Activated CD4-positive, alpha-beta T cell treated with anti-CD3 and anti-CD28 coated beads for 36 hours (primary cell): ENCODE data around the gene UTRN. TPM values are rescaled to one million over a fixed set of nuclear protein-coding genes. Genes with fewer than 3 reads are reported as not detected.

Source experiments
- ATAC-seq: fragments of 200-7000 bp; cut with Tn5 transposase; one replicate; pipeline ENCODE4 v1.10.0; 2021; ENCODE audit warnings: mild to moderate bottlenecking, moderate library complexity
- CTCF ChIA-PET: fragments of 350-600 bp; sonication (Branson Sonifier 250); formaldehyde crosslinking; loops from one replicate; lab custom pipeline; 2021; ENCODE audit warnings: antibody characterized with exemption; lab: Charles Lee
- POLR2A ChIA-PET: fragments of 350-600 bp; sonication (Branson Sonifier 250); formaldehyde crosslinking; loops from one replicate; lab custom pipeline; 2021; ENCODE audit warnings: antibody characterized with exemption, inconsistent platforms; lab: Charles Lee
- DNase-seq: peaks from one replicate; pipeline ENCODE4 v3.0.0-alpha.2; 2020
- H3K27ac Mint-ChIP-seq: one replicate; pipeline ENCODE4 v1.8.0; 2021; ENCODE audit warnings: mixed read lengths
- H3K27me3 Mint-ChIP-seq: one replicate; pipeline ENCODE4 v1.8.0; 2021; ENCODE audit warnings: mixed read lengths
- H3K36me3 Mint-ChIP-seq: one replicate; pipeline ENCODE4 v1.8.0; 2021; ENCODE audit warnings: low read depth, mixed read lengths
- H3K4me1 Mint-ChIP-seq: one replicate; pipeline ENCODE4 v1.8.0; 2021; ENCODE audit warnings: mixed read lengths
- H3K4me3 Mint-ChIP-seq: one replicate; pipeline ENCODE4 v1.8.0; 2021; ENCODE audit warnings: mild to moderate bottlenecking, moderate library complexity, mixed read lengths
- H3K9me3 Mint-ChIP-seq: one replicate; pipeline ENCODE4 v1.8.0; 2021; ENCODE audit warnings: low read depth, mixed read lengths
- intact Hi-C, 2 experiments: fragments of 100-400 bp; cut with DNase I in 1 of 2; cut with micrococcal nuclease in 1 of 2; formaldehyde crosslinking; loops; one replicate each; pipeline versions ENCODE4 v1.14.2 to v1.15.1; 2022 to 2024; cut with DNase I, micrococcal nuclease
- total RNA-seq, 2 experiments: library from RNA; stranded (reverse); gene quantifications; one replicate each; pipeline ENCODE4 v1.2.3, GENCODE V29; 2021

Gene UTRN
- total RNA-seq, 2 experiments from 2014 or later = 43.4 to 46.2 TPM

DNA sequence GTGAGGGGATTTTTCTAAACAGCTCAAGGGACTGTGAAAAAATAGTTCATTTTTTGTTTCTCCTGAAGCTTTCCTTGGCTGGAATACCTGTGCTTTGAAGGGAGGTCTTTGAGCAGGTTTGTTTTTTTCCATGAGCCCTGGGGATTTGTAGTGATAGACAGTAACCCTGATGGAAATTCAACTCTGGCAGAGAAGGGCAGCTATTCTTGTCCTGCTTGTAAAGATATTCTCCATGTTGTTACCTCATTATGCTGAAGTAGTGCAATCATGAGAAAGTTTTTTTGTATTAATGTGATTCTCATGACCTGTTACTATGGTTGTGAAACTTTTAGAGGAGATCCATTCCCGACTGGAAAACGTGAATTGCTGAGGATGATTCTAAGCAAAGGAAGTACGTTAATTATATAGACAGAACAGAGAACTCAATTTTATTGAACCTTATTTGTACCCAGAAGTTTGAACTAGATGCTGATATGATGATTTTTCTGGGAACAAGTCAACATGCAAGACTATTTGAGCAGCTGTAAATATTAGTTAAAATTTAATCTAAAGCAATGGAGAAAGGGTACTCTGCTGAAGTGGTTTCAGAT, 12.5 kb downstream of the UTRN start:
- no peaks in the 10 kb centered on the region for H3K9me3 Mint-ChIP-seq
- H3K4me1 Mint-ChIP-seq = peaks cover 6% of the 10 kb centered on the region
- intact Hi-C loops = no loop called here
- ChIA-PET CTCF (interaction anchor here (1.1 to 1.8 kb wide), 2 partner anchors 44 to 192 kb away, joined by 4 to 5 read pairs; no protein-coding TSS in a partner anchor), POLR2A (no interaction called here)
- H3K4me3 Mint-ChIP-seq = no peak overlapping the region
- H3K27ac Mint-ChIP-seq = no peak overlapping the region
- DNase-seq (no peak), ATAC-seq (no peak)
- peaks cover 2% of the 10 kb centered on the region for H3K27me3 Mint-ChIP-seq
- no peaks in the 10 kb centered on the region for H3K36me3 Mint-ChIP-seq

DNA sequence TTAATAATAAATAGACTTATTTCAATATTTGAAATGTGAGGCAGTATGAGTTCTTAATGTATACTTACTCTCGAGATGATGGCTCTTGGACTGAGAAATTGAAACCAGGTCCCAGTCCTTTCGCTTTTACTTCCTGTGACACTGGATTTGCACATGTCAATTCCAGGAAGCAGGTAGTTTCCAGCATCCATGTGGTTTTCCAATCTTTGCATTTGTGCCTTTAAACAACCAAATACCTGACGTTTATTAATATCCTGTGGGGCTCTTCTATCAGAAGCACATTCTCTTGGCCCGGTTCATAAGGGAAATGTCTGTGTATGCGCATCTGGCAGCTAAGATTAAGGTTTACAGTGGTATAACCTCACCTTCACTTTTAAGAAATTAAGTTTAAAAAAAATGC, 13.1 kb downstream of the UTRN start:
- ChIA-PET CTCF (interaction anchor here (1.1 kb wide), 1 partner anchor 43 kb away, joined by 4 read pairs; no protein-coding TSS in a partner anchor), POLR2A (no interaction called here)
- no peak overlapping the region for H3K27ac Mint-ChIP-seq
- peaks cover 6% of the 10 kb centered on the region for H3K4me1 Mint-ChIP-seq
- intact Hi-C loops = no loop called here
- H3K36me3 Mint-ChIP-seq = no peaks in the 10 kb centered on the region
- DNase-seq (no peak), ATAC-seq (no peak)
- H3K9me3 Mint-ChIP-seq = no peaks in the 10 kb centered on the region
- no peak overlapping the region for H3K4me3 Mint-ChIP-seq
- H3K27me3 Mint-ChIP-seq = peaks cover 6% of the 10 kb centered on the region

GRCh38 chr6:144298916-144299315, 13.8 kb downstream of the UTRN start:
- no peaks in the 10 kb centered on the region for H3K9me3 Mint-ChIP-seq
- POLR2A ChIA-PET = no interaction called here
- peaks cover 6% of the 10 kb centered on the region for H3K27me3 Mint-ChIP-seq
- peaks cover 6% of the 10 kb centered on the region for H3K4me1 Mint-ChIP-seq
- CTCF ChIA-PET = interaction anchor here (0.9 to 1.1 kb wide), 2 partner anchors 18 to 43 kb away, joined by 3 to 4 read pairs; no protein-coding TSS in a partner anchor
- ATAC-seq = no peak
- no peak overlapping the region for H3K27ac Mint-ChIP-seq
- no peak for DNase-seq
- no peaks in the 10 kb centered on the region for H3K36me3 Mint-ChIP-seq
- intact Hi-C loops = no loop called here
- no peak overlapping the region for H3K4me3 Mint-ChIP-seq

DNA sequence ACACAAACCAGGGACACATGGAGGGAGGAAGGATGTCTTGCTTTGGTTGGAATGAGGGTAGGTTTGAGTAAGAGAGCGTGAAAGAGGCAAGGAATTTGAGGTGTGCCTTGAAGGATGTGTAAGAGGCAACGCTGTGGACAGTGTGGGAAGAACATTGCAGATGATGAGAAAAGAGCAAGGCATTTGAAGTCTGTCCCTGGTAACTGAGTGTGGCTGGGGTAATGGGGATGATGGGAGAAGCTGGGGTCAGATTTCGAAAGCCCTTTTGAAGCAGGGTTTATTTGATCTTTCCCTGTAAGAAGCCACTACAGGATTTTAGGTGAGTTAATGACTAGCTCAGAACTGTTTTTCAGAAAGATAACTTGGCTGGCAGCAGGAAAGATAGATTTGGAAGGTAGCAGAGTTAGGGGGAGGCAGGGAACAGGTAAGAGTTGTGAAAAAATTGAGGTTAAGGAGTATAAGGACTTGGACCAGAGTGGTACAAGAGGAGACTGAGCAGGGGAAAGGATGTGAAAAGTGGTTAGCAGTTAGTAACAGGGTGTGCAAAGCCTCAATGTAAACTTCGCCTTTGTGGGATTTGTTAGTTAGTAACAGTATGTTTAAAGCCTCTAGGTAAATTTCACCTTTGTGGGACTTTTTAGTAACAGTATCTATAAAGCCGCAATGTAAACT, 17.7 kb downstream of the UTRN start:
- ChIA-PET POLR2A (no interaction called here), CTCF (interaction anchor here (0.6 kb wide), 1 partner anchor 40 kb away, joined by 3 read pairs; no protein-coding TSS in a partner anchor)
- ATAC-seq = no peak
- DNase-seq = no peak
- Mint-ChIP-seq H3K4me1 (peaks cover 16% of the 10 kb centered on the region), H3K36me3 (no peaks in the 10 kb centered on the region), H3K9me3 (no peaks in the 10 kb centered on the region), H3K27me3 (peaks cover 9% of the 10 kb centered on the region), H3K27ac (no peak overlapping the region), H3K4me3 (no peak overlapping the region)
- intact Hi-C loops = no loop called here

DNA sequence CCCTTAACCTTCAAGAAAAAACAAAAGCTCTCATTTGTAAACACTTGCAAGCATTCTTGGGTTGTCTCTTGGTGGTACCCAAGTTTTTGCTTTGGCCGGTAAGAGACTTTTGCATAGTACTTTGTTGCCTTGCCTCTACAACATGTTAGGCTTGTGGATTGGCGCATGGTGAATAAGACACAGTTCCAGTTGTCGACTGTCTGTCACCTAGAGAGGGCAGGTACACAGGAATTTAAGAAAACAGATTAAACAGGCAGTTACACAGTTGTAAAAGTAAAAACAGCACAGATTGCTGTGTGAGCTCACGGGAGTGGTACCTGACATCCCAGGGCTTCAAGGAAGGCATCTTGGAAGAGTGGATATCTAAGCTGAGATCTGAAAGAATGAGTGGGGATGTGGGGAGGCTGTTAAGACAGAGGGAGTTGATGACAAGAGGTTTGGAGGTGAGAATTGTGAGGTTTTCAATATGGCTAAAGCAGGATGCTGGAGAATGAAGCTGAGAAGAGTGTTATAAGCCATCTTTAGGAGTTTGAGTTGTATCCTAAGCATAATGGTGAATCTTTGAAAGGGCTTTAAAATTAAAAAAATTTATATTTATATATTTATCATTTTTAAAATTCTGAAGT, 19.2 kb downstream of the UTRN start:
- intact Hi-C loops = no loop called here
- peaks cover 13% of the 10 kb centered on the region for H3K4me1 Mint-ChIP-seq
- H3K27ac Mint-ChIP-seq = no peak overlapping the region
- ChIA-PET POLR2A (no interaction called here), CTCF (interaction anchor here (1.0 kb wide), 1 partner anchor 77 kb away, joined by 3 read pairs; no protein-coding TSS in a partner anchor)
- H3K9me3 Mint-ChIP-seq = no peaks in the 10 kb centered on the region
- ATAC-seq = no peak
- peaks cover 18% of the 10 kb centered on the region for H3K27me3 Mint-ChIP-seq
- no peaks in the 10 kb centered on the region for H3K36me3 Mint-ChIP-seq
- DNase-seq = no peak
- H3K4me3 Mint-ChIP-seq = no peak overlapping the region

DNA sequence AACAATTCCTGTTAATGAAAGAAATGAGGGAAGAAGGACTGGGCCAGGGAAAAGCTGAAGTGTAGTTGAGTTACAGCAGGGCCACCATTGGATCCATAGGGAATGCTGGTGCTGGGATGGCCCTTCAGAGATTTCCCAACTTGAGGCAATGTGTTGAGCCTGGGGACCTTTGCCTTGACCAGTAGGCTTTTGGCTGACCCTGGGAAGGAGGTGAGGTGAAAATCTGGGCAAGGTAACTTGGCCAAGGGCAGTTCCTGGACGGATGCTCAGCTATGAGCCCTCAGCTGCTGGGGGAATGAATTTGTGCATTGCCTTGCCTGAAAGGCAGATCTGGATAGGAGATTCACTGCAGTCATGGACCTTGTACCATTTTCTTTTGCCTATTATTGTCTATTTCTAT, 20.4 kb downstream of the UTRN start:
- intact Hi-C loops = no loop called here
- CTCF ChIA-PET = interaction anchor here (0.8 kb wide), 1 partner anchor 177 kb away, joined by 3 read pairs; no protein-coding TSS in a partner anchor
- no peaks in the 10 kb centered on the region for H3K36me3 Mint-ChIP-seq
- H3K4me1 Mint-ChIP-seq = peaks cover 17% of the 10 kb centered on the region
- H3K9me3 Mint-ChIP-seq = no peaks in the 10 kb centered on the region
- ATAC-seq (peak; percentile 3), DNase-seq (no peak)
- no peak overlapping the region for H3K27ac Mint-ChIP-seq
- POLR2A ChIA-PET = no interaction called here
- H3K4me3 Mint-ChIP-seq = no peak overlapping the region
- H3K27me3 Mint-ChIP-seq = peaks cover 18% of the 10 kb centered on the region

DNA sequence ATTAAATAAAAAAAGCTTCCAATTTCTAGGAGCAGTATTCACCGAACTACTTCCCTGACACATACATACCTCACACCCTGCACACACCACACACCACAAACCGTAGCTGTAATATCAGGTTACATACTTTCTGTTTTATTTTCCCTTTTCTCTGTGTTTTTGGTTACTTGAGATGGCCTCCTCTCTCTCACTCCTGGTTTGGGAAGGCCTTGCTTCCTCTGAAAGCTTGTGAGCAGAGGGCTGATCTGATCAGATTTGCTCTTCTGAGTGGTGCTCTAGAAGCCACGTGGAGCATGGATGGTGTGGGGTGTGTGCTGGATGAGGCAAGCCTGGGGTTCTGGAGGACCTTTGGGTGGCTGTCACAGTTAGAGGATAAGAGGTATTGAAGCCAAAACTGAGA, 20.9 kb downstream of the UTRN start:
- POLR2A ChIA-PET = no interaction called here
- Mint-ChIP-seq H3K27me3 (peaks cover 18% of the 10 kb centered on the region), H3K9me3 (no peaks in the 10 kb centered on the region), H3K4me1 (peaks cover 22% of the 10 kb centered on the region), H3K4me3 (peak overlapping the region; percentile 4), H3K36me3 (no peaks in the 10 kb centered on the region), H3K27ac (peak overlapping the region; percentile 68)
- peak; percentile 48 for DNase-seq
- intact Hi-C loops = no loop called here
- CTCF ChIA-PET = interaction anchor here (0.8 kb wide), 1 partner anchor 176 kb away, joined by 3 read pairs; no protein-coding TSS in a partner anchor
- peak; percentile 77 for ATAC-seq

- DNase-seq (no peak), ATAC-seq (no peak)
- Mint-ChIP-seq H3K4me3 (no peak overlapping the region), H3K36me3 (no peaks in the 10 kb centered on the region), H3K4me1 (peaks cover 25% of the 10 kb centered on the region), H3K27ac (no peak overlapping the region), H3K9me3 (no peaks in the 10 kb centered on the region), H3K27me3 (peaks cover 14% of the 10 kb centered on the region)
- CTCF ChIA-PET = interaction anchor here (1.1 kb wide), 1 partner anchor 89 kb away, joined by 4 read pairs; no protein-coding TSS in a partner anchor
- POLR2A ChIA-PET = no interaction called here
- intact Hi-C loops = no loop called here
Measured at GRCh38 chr6:144307880-144308279, 22.7 kb downstream of the UTRN start.

DNA sequence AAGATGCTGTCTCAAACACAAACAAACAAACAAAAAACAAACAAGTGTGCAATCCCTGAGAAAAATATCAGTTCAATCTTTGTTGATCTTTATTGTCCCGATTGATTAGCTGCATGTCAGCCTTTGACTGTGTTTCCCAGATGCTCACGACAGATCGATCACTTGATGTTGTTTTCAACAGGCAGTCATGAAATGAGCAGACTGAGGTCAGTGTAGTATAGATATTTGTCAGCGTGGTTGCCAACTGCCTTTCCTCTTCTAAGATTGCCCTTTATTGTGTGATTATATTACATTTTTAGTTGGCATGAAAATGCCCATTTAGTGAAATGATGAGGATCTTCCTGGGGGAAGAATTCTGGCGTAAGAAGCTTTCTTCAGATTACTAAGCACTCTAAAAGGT, 25.6 kb downstream of the UTRN start:
- H3K4me1 Mint-ChIP-seq = peaks cover 18% of the 10 kb centered on the region
- DNase-seq (peak; percentile 58), ATAC-seq (peak; percentile 81)
- POLR2A ChIA-PET = no interaction called here
- CTCF ChIA-PET = interaction anchor here (1.1 kb wide), 1 partner anchor 10 kb away, joined by 5 read pairs; no protein-coding TSS in a partner anchor
- no peaks in the 10 kb centered on the region for H3K9me3 Mint-ChIP-seq
- no peak overlapping the region for H3K4me3 Mint-ChIP-seq
- peaks cover 11% of the 10 kb centered on the region for H3K27me3 Mint-ChIP-seq
- no peaks in the 10 kb centered on the region for H3K36me3 Mint-ChIP-seq
- intact Hi-C loops = loop anchor here in 1 of 2 experiments (1.0 kb wide), 1 partner anchor 62 kb away; no protein-coding TSS in a partner anchor
- peak overlapping the region; percentile 17 for H3K27ac Mint-ChIP-seq

DNA sequence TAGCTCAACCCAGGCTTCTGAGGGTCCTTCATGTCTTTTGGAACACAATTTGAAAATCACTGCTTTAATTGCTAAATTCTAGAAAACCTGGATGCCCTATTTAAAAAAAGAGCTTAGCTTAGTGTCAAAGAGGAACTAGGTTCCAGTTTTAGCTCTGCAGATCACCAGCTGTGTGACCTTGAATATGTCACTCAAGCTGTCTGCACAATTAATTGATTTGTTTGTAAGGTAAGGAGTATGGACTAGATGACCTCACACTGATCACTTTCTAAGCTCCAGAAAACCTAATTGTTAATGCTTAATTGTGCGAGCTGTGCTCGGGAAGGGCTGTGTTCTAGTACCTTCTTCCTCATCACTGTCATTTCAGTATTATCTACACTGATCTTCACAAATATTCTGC, 26.2 kb downstream of the UTRN start:
- CTCF ChIA-PET = interaction anchor here (0.7 to 1.1 kb wide), 2 partner anchors 10 to 25 kb away, joined by 5 read pairs; no protein-coding TSS in a partner anchor

DNA sequence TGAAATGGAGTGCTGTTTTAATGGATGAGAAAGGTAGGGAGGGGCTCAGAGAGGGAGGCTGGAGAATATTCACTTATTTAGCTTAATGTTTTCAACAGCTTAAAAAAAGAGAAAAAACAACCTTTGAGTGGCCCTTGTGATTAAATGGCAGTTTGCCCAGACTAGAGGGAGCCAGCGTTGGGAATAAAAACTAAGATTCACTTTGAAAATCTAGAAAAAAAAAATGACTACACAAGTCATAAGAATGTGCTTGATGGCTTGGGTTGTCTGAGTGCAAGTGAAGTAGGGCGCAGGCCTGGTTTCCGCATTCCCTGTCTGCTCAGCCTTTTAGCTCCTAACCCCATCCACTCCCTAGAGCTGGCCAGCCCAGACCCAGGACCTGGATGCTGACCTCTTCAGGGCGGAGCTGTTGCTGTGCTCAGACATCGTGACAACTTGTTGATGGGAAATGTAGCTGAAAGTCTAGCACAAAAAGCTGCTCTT, 28.9 kb downstream of the UTRN start:
- Mint-ChIP-seq H3K4me1 (peaks cover 11% of the 10 kb centered on the region), H3K27me3 (peaks cover 2% of the 10 kb centered on the region), H3K36me3 (no peaks in the 10 kb centered on the region), H3K4me3 (no peak overlapping the region), H3K9me3 (no peaks in the 10 kb centered on the region), H3K27ac (no peak overlapping the region)
- intact Hi-C loops = no loop called here
- DNase-seq (no peak), ATAC-seq (no peak)
- CTCF ChIA-PET = interaction anchor here (0.6 to 0.8 kb wide), 2 partner anchors 14 to 21 kb away, joined by 3 read pairs; no protein-coding TSS in a partner anchor
- POLR2A ChIA-PET = no interaction called here

More for the DNA sequence above, 26.2 kb downstream of the UTRN start:
- Mint-ChIP-seq H3K36me3 (no peaks in the 10 kb centered on the region), H3K27ac (no peak overlapping the region), H3K9me3 (no peaks in the 10 kb centered on the region), H3K4me1 (peaks cover 12% of the 10 kb centered on the region), H3K27me3 (peaks cover 11% of the 10 kb centered on the region), H3K4me3 (no peak overlapping the region)
- intact Hi-C loops = loop anchor here in 1 of 2 experiments (1.0 kb wide), 1 partner anchor 63 kb away; no protein-coding TSS in a partner anchor
- no peak for ATAC-seq
- DNase-seq = no peak
- POLR2A ChIA-PET = no interaction called here
